Measurements from ENCODE around the gene DDX49. TPM values are rescaled to one million over a fixed set of nuclear protein-coding genes. Genes with fewer than 3 reads are reported as not detected.

DDX49 gene
- total RNA-seq, 2 experiments from 2014 or later, result 61.0 to 61.6 TPM

DNA sequence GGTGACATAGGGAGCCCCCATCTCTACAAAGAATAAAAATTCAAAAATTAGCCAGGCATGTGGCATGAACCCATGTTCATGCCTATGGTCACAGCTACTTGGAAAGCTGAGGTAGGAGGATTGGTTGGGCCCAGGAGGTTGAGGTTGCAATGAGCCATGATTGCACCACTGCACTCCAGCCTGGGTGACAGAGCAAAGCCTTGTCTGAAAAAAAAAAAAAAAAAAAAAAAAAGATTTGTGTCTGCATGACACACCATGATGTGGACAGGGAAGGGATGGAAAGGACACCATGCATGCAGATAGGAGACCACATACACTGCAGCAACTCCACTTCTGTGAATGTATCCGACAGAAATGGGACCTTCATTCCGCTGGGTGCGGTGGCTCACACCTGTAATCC lies 55.5 kb downstream of the DDX49 start:
- Mint-ChIP-seq H3K27ac (no peak overlapping the region), H3K27me3 (peaks cover 7% of the 10 kb centered on the region), H3K4me3 (no peak overlapping the region), H3K9me3 (no peaks in the 10 kb centered on the region), H3K4me1 (ENCODE audit: low read depth) (no peaks in the 10 kb centered on the region), H3K36me3 (ENCODE audit: low read depth) (no peaks in the 10 kb centered on the region)
- DNase-seq (no peak), ATAC-seq (no peak)
- intact Hi-C loops (cut with micrococcal nuclease), result no loop called here
- CTCF ChIA-PET, result no interaction called here
- POLR2A ChIA-PET, result no interaction called here
- TF ChIP-seq, protein P1, sequence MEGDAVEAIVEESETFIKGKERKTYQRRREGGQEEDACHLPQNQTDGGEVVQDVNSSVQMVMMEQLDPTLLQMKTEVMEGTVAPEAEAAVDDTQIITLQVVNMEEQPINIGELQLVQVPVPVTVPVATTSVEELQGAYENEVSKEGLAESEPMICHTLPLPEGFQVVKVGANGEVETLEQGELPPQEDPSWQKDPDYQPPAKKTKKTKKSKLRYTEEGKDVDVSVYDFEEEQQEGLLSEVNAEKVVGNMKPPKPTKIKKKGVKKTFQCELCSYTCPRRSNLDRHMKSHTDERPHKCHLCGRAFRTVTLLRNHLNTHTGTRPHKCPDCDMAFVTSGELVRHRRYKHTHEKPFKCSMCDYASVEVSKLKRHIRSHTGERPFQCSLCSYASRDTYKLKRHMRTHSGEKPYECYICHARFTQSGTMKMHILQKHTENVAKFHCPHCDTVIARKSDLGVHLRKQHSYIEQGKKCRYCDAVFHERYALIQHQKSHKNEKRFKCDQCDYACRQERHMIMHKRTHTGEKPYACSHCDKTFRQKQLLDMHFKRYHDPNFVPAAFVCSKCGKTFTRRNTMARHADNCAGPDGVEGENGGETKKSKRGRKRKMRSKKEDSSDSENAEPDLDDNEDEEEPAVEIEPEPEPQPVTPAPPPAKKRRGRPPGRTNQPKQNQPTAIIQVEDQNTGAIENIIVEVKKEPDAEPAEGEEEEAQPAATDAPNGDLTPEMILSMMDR (IDR thresholded peaks at IDR 0.05), result no peak

GRCh38 chr19:18975869-18976268 lies 56.4 kb downstream of the DDX49 start:
- H3K4me1 Mint-ChIP-seq (ENCODE audit: low read depth), result no peaks in the 10 kb centered on the region
- TF ChIP-seq, protein P1 (IDR thresholded peaks at IDR 0.05), result no peak
- no peak overlapping the region for H3K27ac Mint-ChIP-seq
- peaks cover 6% of the 10 kb centered on the region for H3K27me3 Mint-ChIP-seq
- DNase-seq, result no peak
- no peaks in the 10 kb centered on the region for H3K36me3 Mint-ChIP-seq (ENCODE audit: low read depth)
- intact Hi-C loops (cut with micrococcal nuclease), result no loop called here
- no peak for ATAC-seq
- ChIA-PET POLR2A (no interaction called here), CTCF (no interaction called here)
- no peaks in the 10 kb centered on the region for H3K9me3 Mint-ChIP-seq
- H3K4me3 Mint-ChIP-seq, result no peak overlapping the region

Other genes starting within 250 kb of the DDX49 start
- 1 to 10 TPM; 4.4 to 4.5 TPM for gene CRTC1, start 236.0 kb upstream of the DDX49 start, total RNA-seq
- not detected for gene COMP, start 128.4 kb upstream of the DDX49 start, total RNA-seq
- 10 to 100 TPM; 75.9 to 87.6 TPM for gene UPF1, start 87.8 kb upstream of the DDX49 start, total RNA-seq
- gene CERS1, start 23.6 kb upstream of the DDX49 start, total RNA-seq, result under 1 TPM; 0.18 to 0.36 TPM
- gene COPE, start 328 bp upstream of the DDX49 start, total RNA-seq, result 100 to 1,000 TPM; 179 to 183 TPM
- gene HOMER3, start 21.5 kb downstream of the DDX49 start, total RNA-seq, result under 1 TPM; 0.36 to 0.51 TPM
- gene SUGP2, start 113.8 kb downstream of the DDX49 start, total RNA-seq, result 100 to 1,000 TPM; 104 to 112 TPM
- gene ARMC6, start 113.9 kb downstream of the DDX49 start, total RNA-seq, result 10 to 100 TPM; 34.2 to 42.8 TPM
- 10 to 100 TPM; 10.9 to 11.1 TPM for gene SLC25A42, start 144.3 kb downstream of the DDX49 start, total RNA-seq
- 10 to 100 TPM; 24.4 to 26.2 TPM for gene TMEM161A, start 218.8 kb downstream of the DDX49 start, total RNA-seq